ENCODE data around the gene FAM168A. TPM values are rescaled to one million over a fixed set of nuclear protein-coding genes. Genes with fewer than 3 reads are reported as not detected.

The FAM168A gene
- total RNA-seq, 1 donor from 2014 or later = 50.8 TPM

DNA sequence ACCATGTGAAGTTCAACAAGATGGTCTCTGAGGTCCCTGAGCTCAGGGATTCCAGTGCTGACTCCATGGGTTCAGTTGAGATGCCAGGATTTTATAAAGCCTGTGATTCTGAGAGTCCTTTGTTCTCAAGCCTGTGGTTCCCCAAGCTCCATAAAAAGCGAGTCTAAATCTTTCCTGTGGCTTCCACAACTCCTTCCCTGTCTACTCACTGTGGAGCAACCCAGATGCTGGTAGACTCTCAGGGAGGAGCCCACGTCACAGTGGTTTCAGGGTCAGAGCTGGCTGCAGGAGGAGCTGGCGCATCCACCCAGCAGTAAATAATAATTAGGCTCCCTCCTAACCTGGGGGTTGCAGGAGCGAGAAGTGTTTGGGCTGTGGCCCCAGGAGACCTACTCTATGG lies 223.8 kb downstream of the FAM168A start:
- H3K9me3 Mint-ChIP-seq (ENCODE audit: low read depth) = no peaks in the 10 kb centered on the region
- H3K27me3 Mint-ChIP-seq = peaks cover 6% of the 10 kb centered on the region
- no peak overlapping the region for H3K27ac Mint-ChIP-seq
- H3K36me3 Mint-ChIP-seq (ENCODE audit: insufficient read depth) = no peaks in the 10 kb centered on the region
- no peak for DNase-seq (ENCODE audit: low spot score, unreplicated experiment)
- peaks cover 8% of the 10 kb centered on the region for H3K4me1 Mint-ChIP-seq (ENCODE audit: low read depth)
- TF ChIP-seq, protein P1, sequence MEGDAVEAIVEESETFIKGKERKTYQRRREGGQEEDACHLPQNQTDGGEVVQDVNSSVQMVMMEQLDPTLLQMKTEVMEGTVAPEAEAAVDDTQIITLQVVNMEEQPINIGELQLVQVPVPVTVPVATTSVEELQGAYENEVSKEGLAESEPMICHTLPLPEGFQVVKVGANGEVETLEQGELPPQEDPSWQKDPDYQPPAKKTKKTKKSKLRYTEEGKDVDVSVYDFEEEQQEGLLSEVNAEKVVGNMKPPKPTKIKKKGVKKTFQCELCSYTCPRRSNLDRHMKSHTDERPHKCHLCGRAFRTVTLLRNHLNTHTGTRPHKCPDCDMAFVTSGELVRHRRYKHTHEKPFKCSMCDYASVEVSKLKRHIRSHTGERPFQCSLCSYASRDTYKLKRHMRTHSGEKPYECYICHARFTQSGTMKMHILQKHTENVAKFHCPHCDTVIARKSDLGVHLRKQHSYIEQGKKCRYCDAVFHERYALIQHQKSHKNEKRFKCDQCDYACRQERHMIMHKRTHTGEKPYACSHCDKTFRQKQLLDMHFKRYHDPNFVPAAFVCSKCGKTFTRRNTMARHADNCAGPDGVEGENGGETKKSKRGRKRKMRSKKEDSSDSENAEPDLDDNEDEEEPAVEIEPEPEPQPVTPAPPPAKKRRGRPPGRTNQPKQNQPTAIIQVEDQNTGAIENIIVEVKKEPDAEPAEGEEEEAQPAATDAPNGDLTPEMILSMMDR (IDR thresholded peaks at IDR 0.05; ENCODE audit: unreplicated experiment) = no peak
- no peak overlapping the region for H3K4me3 Mint-ChIP-seq (ENCODE audit: low read depth)

GRCh38 chr11:73372375-73372993 lies 225.4 kb downstream of the FAM168A start:
- Mint-ChIP-seq H3K4me3 (ENCODE audit: low read depth) (no peak overlapping the region), H3K36me3 (ENCODE audit: insufficient read depth) (no peaks in the 10 kb centered on the region), H3K27me3 (peaks cover 4% of the 10 kb centered on the region), H3K9me3 (ENCODE audit: low read depth) (no peaks in the 10 kb centered on the region), H3K4me1 (ENCODE audit: low read depth) (peaks cover 8% of the 10 kb centered on the region), H3K27ac (no peak overlapping the region)
- DNase-seq (ENCODE audit: low spot score, unreplicated experiment) = no peak
- TF ChIP-seq, protein P1 (IDR thresholded peaks at IDR 0.05; ENCODE audit: unreplicated experiment) = no peak

DNA sequence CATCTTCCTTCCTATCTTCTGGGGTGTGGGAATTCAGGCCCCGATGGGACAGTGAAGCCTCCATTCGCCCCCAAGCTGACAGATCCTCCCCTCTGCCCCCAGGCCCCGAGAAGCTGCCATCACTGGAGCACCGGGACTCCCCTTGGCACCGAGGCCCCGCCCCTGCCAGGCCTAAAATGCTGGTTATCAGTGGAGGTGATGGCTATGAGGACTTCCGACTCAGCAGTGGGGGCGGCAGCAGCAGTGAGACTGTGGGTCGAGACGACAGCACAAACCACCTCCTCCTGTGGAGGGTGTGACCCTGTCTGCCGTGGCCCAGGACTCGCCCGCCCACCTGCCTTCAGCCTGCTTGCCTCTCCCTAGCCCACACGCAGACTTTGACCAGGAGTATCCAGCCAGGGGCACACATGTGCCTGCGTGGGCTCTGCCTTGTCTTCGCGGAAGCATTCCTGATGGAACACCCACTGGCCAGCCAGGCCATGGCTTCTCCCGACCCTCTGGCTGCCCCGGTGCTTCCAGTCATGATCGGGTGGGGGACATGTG lies 230.4 kb downstream of the FAM168A start:
- H3K36me3 Mint-ChIP-seq (ENCODE audit: insufficient read depth) = peaks cover 10% of the 10 kb centered on the region
- no peaks in the 10 kb centered on the region for H3K9me3 Mint-ChIP-seq (ENCODE audit: low read depth)
- H3K27me3 Mint-ChIP-seq = no peaks in the 10 kb centered on the region
- no peak overlapping the region for H3K4me3 Mint-ChIP-seq (ENCODE audit: low read depth)
- TF ChIP-seq, protein P1 (IDR thresholded peaks at IDR 0.05; ENCODE audit: unreplicated experiment) = no peak
- no peak for DNase-seq (ENCODE audit: low spot score, unreplicated experiment)
- no peak overlapping the region for H3K27ac Mint-ChIP-seq
- no peaks in the 10 kb centered on the region for H3K4me1 Mint-ChIP-seq (ENCODE audit: low read depth)

DNA sequence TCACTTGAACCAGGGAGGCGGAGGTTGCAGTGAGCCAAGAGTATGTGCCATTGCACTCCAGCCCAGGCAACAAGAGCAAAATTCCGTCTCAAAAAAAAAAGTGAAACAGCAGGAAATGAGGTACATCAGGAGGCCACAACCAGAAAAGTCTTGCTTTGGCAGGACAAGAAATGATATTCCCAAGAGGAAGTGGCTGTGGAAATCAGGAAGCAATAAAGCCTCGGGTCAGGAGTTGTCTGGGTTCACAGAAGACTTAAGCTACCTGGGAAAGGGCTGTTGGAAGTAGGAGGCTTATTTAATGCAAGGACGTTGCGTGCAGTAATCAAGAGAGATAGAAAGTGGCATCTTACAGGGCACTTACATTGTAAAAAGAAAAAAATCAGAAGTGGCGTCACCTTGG lies 231.0 kb downstream of the FAM168A start:
- DNase-seq (ENCODE audit: low spot score, unreplicated experiment) = no peak

DNA sequence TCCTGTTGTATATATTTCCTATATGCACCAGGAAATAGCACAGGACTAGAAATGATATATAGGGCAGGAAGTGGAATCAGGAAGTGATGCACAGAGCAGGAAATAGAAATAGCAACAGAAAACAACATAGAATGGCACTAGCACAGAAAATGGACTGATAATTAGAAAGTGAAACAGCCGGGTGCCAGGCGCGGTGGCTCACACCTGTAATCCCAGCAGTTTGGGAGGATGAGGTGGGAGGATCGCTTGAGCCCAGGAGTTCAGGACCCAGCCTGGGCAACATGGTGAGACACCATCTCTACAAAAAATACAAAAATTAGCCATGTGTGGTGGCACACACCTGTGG lies 231.7 kb downstream of the FAM168A start:
- H3K27me3 Mint-ChIP-seq = no peaks in the 10 kb centered on the region
- no peaks in the 10 kb centered on the region for H3K4me1 Mint-ChIP-seq (ENCODE audit: low read depth)
- H3K9me3 Mint-ChIP-seq (ENCODE audit: low read depth) = no peaks in the 10 kb centered on the region
- H3K27ac Mint-ChIP-seq = no peak overlapping the region
- TF ChIP-seq, protein P1 (IDR thresholded peaks at IDR 0.05; ENCODE audit: unreplicated experiment) = no peak
- H3K36me3 Mint-ChIP-seq (ENCODE audit: insufficient read depth) = peaks cover 12% of the 10 kb centered on the region
- DNase-seq (ENCODE audit: low spot score, unreplicated experiment) = no peak
- H3K4me3 Mint-ChIP-seq (ENCODE audit: low read depth) = no peak overlapping the region

More for the DNA sequence above, 231.0 kb downstream of the FAM168A start:
- H3K9me3 Mint-ChIP-seq (ENCODE audit: low read depth) = no peaks in the 10 kb centered on the region
- H3K36me3 Mint-ChIP-seq (ENCODE audit: insufficient read depth) = peaks cover 10% of the 10 kb centered on the region
- TF ChIP-seq, protein P1 (IDR thresholded peaks at IDR 0.05; ENCODE audit: unreplicated experiment) = no peak
- H3K27ac Mint-ChIP-seq = no peak overlapping the region
- no peaks in the 10 kb centered on the region for H3K27me3 Mint-ChIP-seq
- no peak overlapping the region for H3K4me3 Mint-ChIP-seq (ENCODE audit: low read depth)
- no peaks in the 10 kb centered on the region for H3K4me1 Mint-ChIP-seq (ENCODE audit: low read depth)
